Measurements from ENCODE around the gene UBR1.
A peak's percentile ranks its signal among the peaks of the same experiment; 100 is the strongest.

UBR1 gene

GRCh38 chr15:43111354-43111753 lies 5.5 kb upstream of the UBR1 start:
- DNase-seq (ENCODE audit: low read depth in 2 of 3, low spot score in 1 of 3), result no peak

- no peak for DNase-seq (ENCODE audit: low read depth in 2 of 3, low spot score in 1 of 3)
These were observed 1.9 kb upstream of the UBR1 start for GRCh38 chr15:43107751-43108150.

DNA sequence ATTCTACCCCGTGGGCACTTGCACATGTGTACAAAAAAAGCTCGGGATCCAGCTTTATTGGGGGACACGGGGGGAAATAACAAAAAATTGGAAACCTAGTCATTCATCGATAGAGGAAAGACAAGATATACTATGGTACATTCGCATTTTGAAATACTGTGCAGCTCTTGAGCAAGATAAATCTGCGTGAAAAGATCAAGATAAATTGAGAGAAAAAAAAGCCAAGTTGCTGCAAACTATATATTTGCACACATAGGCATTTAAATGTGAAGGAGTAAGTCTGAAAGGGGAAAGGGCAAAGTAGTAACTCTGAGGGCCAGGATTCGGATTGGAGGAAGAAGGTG lies 620 bp upstream of the UBR1 start:
- DNase-seq (ENCODE audit: low read depth in 2 of 3, low spot score in 1 of 3), result no peak

DNA sequence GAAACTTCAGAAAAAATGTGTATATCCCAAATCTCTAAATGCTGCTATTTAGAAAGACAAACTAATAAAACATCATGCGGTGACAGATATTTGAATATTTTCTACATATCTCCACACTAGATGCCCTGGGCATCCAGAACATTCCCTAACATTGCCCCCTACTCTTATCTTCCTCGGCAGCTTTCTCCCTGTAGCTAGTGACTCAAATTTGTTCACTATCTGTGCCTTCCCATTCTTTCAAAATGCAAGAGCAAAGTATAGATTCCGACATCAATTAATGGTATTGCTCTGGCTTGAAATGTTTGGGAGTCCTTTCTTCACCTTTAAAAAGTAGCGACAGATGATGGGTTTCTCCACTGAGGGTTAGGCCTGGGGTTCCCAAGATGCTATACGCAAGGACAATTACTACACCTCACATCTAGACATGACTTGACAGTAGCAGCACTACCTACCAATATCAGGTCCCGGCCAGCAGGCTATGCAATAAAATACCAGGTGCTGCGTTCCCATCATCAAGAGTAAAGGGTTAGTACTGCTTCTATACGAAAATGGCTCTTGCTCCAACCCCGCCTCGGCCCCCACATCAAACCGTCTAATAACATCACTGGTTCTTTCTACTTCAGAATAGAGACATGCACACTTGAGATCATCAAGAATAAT lies 631 bp downstream of the UBR1 start:
- peak in 1 of 3 donors; percentile 12 for DNase-seq (ENCODE audit: low read depth in 2 of 3, low spot score in 1 of 3)

- no peak for DNase-seq (ENCODE audit: low read depth in 2 of 3, low spot score in 1 of 3)
These were observed 1.4 kb downstream of the UBR1 start for GRCh38 chr15:43104426-43104825.

DNA sequence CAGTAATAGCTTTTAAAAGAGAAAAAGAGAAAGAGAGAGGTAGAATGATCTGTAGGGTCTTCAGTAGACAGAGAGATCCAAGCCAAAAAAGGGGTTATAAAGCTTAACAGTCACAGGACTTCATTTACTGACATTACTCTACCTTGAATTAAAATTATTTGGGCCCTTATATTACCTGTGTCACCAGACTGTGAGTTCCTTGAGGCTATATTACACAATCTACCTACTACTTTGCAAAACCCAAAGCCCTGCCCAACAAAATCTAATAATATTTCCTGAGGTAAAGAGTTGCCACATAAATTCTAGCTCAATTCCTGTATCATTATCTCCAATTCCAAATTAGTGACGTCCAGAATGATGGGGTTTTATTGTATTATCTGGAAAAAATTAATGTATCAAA lies 1.9 kb downstream of the UBR1 start:
- no peak for DNase-seq (ENCODE audit: low read depth in 2 of 3, low spot score in 1 of 3)

GRCh38 chr15:43102187-43102586 lies 3.7 kb downstream of the UBR1 start:
- DNase-seq (ENCODE audit: low read depth in 2 of 3, low spot score in 1 of 3), result no peak

- DNase-seq (ENCODE audit: low read depth in 2 of 3, low spot score in 1 of 3), result no peak
These were observed 4.9 kb downstream of the UBR1 start for GRCh38 chr15:43100971-43101370.

DNA sequence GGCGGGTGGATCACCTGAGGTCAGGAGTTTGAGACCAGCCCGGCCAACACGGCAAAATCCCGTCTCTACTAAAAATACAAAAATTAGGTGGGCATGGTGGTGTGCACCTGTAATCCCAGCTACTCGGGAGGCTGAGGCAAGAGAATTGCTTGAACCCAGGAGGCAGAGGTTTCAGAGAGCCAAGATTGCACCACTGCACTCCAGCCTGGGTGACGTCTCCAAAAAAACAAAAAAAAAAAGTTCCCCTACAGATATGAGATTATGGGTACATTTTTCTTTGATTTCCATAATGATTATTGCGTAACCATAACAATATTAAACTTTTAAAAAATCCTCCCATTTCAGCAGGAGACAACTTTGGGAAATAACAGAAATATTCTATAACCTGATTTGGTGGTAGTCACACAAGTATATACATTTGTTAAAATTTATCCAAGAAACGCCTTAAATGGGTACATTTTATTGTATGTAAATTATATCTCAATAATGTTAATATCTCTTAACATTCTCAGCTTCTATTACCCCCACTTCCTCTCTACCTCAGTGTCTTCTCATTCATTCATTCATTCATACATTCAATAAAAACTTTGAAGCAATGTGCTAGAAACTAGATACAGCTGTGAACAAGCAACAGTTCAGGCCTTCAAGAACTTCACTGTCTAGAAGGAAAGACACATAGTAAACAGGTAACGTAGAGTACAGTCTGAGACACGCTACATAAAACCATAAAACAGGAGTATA lies 6.6 kb downstream of the UBR1 start:
- DNase-seq (ENCODE audit: low read depth in 2 of 3, low spot score in 1 of 3), result no peak

DNA sequence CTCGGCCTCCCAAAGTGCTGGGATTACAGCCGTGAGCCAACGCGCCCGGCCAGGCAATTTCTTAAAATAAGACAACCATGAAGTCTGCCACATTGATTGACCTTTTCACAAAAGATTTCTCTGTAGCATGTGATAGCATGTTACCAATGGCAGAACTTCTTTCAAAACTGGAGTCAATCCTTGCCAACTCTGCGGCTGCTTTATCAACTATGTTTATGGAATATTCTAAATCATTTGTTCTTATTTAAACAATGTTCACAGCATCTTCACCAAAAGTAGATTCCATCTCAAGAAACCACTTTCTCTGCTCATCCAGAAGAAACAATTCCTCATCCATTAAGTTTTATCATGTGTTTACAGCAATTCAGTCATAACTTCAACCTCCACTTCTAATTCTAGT lies 9.4 kb downstream of the UBR1 start:
- no peak for DNase-seq (ENCODE audit: low read depth in 2 of 3, low spot score in 1 of 3)

- DNase-seq (ENCODE audit: low read depth in 2 of 3, low spot score in 1 of 3), result no peak
These were observed 10.0 kb downstream of the UBR1 start for GRCh38 chr15:43095708-43096347.

GRCh38 chr15:43095243-43095642 lies 10.6 kb downstream of the UBR1 start:
- DNase-seq (ENCODE audit: low read depth in 2 of 3, low spot score in 1 of 3), result no peak

- no peak for DNase-seq (ENCODE audit: low read depth in 2 of 3, low spot score in 1 of 3)
These were observed 11.3 kb downstream of the UBR1 start for GRCh38 chr15:43094416-43095030.

GRCh38 chr15:43093026-43093425 lies 12.8 kb downstream of the UBR1 start:
- DNase-seq (ENCODE audit: low read depth in 2 of 3, low spot score in 1 of 3), result no peak

DNA sequence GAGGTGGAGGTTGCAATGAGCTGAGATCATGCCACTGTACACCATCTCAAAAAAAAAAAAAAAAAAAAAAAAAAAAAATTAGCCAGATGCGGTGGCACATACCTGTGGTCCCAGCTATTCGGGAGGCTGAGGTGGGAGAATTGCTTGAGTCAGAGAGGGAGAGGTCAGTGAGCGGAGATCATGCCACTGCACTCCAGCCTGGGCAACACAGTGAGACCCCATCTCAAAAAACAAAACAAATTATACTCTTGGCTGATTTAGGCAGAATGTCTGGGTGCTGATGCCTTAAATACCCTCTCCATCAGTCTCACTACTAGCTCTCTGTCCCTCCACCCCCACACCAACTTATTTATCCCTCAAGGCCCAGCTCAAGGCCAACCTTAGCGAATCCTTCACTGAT lies 14.0 kb downstream of the UBR1 start:
- DNase-seq (ENCODE audit: low read depth in 2 of 3, low spot score in 1 of 3), result no peak

DNA sequence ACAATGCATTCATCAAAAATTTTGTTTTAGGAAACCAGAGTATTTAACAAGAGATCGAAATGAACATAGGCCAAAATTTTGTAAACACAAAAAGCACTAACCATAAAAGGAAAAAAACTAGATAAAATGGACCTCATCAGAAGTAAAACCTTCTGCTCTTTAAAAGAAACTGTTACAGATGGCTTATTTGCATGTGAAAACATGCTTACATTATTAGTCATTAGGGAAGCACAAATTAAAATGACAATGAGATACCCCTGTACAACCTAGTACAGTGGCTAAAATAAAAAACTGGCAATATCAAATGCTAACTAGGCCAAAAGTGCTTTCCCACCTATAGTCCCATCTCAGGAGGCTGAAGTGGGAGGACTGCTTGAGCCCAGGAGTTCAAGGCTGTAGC lies 19.3 kb downstream of the UBR1 start:
- no peak for DNase-seq (ENCODE audit: low read depth in 2 of 3, low spot score in 1 of 3)

- DNase-seq (ENCODE audit: low read depth in 2 of 3, low spot score in 1 of 3), result no peak
These were observed 19.9 kb downstream of the UBR1 start for GRCh38 chr15:43085921-43086320.

DNA sequence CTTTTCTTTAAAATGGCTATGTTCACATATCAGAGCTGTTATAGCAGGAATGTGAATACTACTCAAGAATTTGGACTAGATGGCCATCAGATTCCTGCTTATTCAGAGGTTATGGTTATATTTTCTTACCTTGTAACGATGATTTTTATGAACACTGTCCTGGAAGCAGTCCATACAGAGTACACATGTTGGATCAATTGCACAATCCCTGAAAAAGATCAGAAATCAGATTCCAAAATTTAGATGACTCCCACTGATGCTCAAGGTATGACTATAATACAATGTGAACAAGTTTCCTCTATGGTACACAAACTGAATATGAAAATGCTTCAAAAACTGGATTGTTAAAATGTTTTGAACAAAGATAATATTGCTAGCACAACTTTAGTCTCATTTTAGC lies 23.3 kb downstream of the UBR1 start:
- no peak for DNase-seq (ENCODE audit: low read depth in 2 of 3, low spot score in 1 of 3)

DNA sequence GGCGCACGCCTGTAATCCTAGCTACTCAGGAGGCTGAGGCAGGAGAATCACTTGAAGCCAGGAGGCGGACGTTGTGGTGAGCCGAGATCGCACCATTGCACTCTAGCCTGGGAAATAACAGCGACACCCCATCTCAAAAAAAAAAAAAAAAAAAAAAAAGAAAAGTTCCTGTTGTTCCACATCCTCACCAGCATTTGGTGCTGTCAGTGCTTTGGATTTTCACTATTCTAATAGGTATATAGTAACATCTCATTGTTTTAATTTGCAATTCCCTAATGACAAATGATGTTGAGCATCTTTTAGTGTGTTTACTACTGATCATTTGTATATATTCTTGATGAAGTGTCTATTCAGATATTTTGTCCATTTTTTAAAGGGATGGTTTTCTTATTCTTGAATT lies 24.6 kb downstream of the UBR1 start:
- no peak for DNase-seq (ENCODE audit: low read depth in 2 of 3, low spot score in 1 of 3)

GRCh38 chr15:43071451-43071850 lies 34.4 kb downstream of the UBR1 start:
- DNase-seq (ENCODE audit: low read depth in 2 of 3, low spot score in 1 of 3), result no peak

- DNase-seq (ENCODE audit: low read depth in 2 of 3, low spot score in 1 of 3), result no peak
These were observed 34.9 kb downstream of the UBR1 start for GRCh38 chr15:43070893-43071292.

GRCh38 chr15:43070249-43070648 lies 35.6 kb downstream of the UBR1 start:
- DNase-seq (ENCODE audit: low read depth in 2 of 3, low spot score in 1 of 3), result no peak
